ENCODE measurements around the gene PROM2.

GRCh38 chr2:95285542-95285932, 11.3 kb downstream of the PROM2 start:
- TF ChIP-seq CTCF (IDR thresholded peaks at IDR 0.05) (no peak), POLR2A (IDR thresholded peaks at IDR 0.05) (no peak)
